ENCODE data around the gene GARRE1.
"Not testable (repeated sequence)": the region's sequence is repeated elsewhere in the genome, so short reads cannot be mapped to it uniquely, and the experiment has no call there.

The GARRE1 gene, protein sequence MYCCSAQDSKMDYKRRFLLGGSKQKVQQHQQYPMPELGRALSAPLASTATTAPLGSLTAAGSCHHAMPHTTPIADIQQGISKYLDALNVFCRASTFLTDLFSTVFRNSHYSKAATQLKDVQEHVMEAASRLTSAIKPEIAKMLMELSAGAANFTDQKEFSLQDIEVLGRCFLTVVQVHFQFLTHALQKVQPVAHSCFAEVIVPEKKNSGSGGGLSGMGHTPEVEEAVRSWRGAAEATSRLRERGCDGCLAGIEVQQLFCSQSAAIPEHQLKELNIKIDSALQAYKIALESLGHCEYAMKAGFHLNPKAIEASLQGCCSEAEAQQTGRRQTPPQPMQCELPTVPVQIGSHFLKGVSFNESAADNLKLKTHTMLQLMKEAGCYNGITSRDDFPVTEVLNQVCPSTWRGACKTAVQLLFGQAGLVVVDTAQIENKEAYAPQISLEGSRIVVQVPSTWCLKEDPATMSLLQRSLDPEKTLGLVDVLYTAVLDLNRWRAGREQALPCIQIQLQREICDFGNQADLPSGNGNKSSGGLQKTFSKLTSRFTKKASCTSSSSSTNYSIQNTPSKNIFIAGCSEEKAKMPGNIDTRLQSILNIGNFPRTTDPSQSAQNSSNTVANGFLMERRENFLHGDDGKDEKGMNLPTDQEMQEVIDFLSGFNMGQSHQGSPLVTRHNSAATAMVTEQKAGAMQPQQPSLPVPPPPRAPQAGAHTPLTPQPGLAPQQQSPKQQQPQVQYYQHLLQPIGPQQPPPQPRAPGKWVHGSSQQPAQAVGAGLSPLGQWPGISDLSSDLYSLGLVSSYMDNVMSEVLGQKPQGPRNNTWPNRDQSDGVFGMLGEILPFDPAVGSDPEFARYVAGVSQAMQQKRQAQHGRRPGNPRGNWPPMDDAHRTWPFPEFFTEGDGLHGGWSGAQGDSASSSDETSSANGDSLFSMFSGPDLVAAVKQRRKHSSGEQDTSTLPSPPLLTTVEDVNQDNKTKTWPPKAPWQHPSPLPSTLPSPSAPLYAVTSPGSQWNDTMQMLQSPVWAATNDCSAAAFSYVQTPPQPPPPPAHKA (N-terminal part only)

DNA sequence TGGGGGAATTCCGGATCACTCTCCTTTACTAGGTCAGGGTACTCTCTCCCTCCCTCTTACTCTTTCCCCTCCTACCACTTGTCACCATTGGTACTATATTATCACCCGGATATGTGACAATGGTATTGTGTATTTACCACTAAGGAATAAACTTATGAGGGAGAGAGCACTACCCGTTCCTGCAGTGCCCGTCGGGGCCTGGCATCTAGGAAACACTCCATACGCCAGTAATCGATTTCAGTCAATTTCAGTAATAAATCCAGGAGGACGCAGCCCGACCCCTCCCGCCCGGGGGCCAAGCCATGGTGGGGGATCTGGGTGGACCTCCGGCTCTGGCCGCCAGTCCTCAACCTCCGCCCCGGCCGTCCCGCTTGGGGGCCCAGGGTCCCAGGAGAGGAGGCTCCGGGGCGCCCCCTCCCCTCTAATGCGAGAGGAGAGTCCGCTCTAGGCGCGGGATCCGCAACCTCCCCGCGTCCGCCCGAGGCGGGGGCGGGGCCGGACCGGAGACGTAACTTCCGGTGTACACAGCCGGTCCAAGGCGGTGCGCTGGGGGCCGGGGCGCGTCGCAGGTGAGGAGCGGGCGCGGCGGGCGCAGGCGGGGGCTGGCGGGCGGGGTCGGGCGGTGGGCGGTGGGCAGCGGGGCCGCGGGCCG, at the start of gene GARRE1:
Gene GARRE1 (plus strand): TSS at position 509 of the 652 bp plus-strand sequence. CDS start 45,920 bp downstream, outside the sequence.
- DNase-seq, result peak; percentile 90

DNA sequence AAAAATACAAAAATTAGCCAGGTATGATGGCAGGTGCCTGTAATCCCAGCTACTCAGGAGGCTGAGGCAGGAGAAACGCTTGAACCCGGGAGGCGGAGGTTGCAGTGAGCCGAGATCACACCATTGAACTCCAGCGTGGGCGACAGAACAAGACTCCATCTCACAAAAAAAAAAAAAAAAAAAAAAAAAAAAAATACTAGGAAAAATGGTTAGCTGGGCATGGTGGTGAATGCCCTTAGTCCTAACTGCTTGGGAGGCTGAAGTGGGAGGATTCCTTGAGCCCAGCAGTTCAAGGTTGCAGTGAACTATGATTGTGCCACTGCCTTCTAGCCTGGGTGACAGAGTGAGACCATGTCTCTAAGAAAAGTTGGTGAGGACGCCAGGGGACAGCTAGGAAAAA, 49.0 kb upstream of the GARRE1 start:
- DNase-seq, result not testable (repeated sequence)

DNA sequence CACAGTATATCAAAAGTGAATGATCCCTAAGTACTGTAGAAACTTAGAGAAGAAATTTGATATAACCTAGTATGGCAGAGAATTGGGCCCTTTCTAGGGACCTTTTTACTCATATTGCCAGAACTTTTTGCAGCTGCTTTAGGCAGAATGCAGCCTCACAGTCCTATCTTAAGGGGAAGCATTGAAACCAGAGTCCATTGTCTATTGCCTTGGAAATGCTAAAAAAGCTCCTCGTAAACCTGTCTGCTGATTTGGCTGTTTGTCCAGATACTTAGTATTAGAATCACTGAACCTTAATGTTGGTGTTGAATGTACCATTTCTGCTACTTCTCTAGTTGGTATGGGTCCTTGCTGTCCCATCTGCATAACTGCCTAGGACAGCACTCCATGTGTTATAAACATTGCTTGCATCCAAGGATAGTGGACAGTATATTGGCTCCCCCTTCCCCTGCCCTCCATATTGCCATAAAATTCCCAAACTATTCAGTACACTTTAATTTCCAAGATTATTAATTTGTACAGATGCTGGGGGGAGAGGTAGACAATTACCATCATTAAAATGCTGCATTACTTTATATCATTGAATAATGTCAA, 46.0 kb upstream of the GARRE1 start:
- no peak for DNase-seq

DNA sequence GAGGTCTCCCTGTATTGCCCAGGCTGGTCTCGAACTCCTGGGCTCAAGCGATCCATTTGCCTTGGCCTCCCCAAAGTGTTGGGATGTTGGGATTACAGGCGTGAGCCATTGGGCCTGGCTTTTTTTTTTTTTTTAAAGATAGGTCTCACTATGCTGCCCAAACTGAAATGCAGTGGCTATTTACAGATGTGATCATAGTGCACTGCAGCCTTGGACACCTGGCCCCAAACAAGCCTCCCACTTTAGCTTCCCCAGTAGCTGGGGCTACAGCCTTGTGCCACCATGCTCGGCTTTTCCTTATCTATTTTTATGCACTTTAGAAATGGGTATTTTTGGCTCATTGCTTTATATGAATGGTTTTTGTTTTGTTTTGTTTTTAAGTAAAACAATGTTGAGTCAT, 44.6 kb upstream of the GARRE1 start:
- no peak for DNase-seq

DNA sequence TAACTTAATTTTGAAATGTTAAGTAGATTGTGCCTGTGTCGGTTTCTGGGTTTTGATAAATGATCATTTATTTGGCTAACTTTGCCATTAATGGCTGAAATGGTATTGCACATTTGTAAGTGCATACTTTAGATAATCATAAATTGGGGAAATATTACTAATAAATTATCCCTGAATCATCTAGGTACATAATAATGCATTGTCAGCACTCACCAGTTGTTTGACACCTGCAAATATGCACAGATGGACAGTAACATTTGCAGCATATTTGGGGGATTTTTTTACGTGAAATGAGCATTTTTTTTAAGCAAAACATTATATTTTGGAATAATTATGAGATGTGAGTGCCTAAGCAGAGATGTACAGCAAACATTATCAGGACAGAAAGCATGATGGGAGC, 41.1 kb upstream of the GARRE1 start:
- no peak for DNase-seq

DNA sequence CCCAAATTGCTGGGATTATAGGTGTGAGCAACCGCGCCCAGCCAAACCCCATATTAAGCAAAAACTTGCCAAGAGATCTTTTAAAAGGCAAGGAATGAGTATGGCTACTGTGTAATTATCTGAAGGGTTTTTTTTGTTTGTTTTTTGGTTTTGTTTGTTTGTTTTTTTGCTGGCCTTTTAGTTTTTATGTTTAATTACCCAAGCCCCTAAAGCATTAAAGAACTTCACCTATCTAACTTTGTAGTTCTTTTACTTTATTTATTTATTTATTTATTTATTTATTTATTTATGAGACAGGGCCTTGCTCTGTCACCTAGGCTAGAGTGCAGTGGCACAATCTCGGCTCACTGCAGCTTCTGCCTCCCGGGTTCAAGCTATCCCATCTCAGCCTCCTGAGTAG, 40.3 kb upstream of the GARRE1 start:
- DNase-seq, result no peak

DNA sequence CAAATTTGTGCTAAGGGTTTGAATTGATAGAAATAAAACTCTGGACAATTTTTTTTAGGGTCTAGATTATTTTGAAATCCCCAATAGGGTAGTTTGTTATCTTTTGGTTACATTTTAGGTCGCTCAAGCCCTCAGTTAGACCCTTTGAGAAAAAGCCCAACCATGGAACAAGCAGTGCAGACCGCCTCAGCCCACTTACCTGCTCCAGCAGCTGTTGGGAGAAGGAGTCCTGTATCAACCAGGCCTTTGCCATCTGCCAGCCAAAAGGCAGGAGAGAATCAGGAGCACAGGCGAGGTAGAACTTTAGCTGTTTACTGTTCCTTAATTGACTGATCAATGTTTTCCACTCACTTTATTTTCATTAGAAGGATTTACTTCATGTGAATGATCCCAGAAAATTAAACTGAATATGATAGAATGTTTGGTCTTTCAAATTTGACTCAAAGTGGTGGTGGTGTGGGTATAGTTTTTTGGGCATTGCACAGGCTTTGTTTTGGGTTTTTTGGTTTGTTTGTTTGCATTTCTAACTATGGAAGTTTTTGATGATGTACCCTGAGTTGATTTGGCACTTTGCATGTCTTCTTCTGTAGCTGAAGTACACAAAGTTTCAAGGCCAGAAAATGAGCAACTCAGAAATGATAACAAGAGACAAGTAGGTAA, 39.2 kb upstream of the GARRE1 start:
- DNase-seq, result no peak

DNA sequence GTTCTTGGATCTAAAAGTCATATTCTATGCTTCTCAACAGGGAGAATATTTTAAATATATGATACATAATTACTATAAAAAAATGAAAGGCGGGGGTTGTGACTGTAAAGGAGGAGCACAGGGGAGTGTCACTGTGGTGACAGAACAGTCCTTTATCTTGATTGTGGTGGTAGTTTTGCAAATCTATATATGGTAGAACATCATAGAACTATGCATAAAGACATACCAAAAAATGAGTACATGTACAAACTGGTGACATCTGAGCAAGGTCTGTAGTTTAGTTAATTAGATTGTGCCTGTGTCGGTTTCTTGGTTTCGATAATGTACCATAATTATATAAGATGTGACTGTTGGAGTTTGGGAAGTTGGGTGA, 38.7 kb upstream of the GARRE1 start:
- DNase-seq, result no peak

DNA sequence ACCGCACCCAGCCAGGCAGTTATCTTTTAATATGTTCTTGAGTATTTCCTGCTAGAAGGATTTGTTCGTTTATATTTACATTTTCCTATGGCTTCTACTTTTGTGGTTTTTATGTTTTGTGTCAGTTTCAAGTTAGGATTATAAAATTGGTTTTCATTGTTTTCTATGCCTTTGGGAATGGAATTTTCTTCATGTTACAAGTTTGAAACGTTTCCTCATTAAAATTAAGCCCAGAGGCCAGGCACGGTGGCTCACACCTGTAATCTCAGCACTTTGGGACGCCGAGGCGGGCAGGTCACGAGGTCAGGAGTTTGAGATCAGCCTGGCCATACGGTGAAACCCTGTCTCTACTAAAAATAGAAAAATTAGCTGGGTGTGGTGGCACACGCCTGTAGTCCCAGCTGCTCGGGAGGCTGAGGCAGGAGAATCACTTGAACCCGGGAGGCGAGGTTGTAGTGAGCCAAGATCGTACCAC, 37.6 kb upstream of the GARRE1 start:
- not testable (repeated sequence) for DNase-seq

DNA sequence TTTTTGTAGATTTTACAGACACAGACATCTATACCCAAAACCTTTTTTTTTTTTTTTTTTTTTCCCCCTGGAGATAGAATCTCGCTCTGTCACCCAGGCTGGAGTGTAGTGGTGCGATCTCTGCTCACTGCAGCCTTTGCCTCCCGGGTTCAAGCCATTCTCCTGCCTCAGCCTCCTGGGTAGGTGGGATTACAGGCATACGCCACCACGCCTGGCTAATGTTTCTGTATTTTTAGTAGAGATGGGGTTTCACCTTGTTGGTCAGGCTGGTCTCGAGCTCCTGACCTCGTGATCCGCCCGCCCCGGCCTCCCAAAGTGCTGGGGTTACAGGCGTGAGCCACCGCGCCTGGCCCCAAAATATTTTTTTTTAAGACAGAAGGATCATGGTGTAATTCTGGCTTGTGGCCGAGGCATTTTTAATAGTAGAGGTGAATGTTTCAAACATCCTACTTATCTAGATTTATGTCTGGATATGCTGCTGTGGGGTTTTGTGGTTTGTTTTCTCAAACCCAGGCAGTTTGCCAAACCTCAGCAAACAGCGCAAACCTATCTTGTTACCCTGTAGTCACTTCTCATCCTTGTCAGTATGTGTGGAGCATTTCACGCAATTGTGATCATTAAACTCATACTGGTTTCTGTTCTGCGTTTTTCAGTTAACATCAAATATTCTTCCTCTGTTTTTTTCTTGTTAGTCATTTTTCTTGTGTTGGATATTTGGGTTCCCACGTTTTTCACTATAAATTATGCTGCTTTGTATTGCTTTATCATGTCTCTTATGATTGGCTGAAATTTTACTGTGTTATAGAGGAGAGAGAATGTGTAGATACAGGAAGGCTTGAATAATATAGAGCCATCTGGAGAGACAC, 36.2 kb upstream of the GARRE1 start:
- DNase-seq, result no peak

DNA sequence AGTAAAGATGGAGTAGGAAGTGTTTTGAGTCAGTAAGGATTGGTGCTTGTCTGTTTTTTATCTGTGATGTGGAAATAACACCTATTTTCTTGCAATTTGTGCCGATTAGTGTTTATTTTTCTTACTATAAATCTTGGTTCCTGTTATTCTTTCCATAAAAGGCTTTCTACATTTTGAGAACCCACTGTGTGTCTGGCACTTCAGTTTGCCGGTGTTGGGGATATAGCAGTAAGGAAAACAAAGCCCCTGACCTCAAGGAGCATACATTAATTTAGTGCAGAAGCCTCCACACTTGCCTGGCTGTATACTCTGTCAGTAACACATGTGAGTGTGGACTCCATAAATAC, 35.6 kb upstream of the GARRE1 start:
- no peak for DNase-seq

DNA sequence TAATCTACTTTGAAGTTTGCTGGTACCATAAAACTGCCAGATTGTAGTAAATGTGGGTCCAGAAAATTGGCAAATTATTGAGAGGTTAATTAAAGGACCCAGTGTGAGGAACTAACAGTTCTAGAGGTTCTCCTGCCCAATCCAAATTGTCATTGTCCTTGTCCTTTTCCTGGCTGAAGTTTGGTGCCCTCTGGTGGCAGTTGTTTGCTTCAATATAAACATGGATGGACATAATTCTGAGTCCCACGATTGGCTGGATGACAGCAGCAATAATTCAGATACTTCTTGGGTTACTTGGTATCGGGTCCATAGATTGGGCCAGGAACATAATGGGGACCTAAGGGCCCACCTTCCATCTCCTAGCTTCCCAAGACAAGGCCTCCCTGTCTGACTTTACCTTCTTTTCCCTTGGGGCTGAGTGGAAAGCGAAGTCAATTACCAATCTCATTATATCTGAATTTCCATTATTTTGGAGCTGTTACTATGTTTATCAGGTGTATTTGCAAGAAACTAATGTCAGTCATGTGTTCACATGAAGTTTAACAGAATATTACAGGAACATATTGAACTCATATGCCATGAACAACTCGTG, 33.8 kb upstream of the GARRE1 start:
- DNase-seq, result peak; percentile 54

DNA sequence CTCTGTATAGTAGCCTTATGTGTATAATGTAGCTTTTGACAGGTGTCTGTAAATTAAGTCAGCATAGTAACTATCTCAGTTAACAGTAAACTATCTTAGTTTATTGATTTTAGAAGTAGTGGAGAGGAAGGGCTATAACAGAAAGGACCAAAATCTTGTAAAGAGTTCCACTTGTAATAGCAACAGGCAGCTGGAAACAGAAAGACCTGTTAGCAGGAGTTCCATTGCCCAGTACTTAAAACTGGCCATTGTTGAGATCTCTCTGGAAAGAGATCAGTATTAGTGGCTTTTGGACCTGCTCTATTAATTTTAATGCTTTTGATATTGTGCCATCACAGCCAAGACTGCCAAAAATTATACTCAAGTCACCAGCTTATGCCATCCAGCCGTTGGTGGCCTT, 32.0 kb upstream of the GARRE1 start:
- no peak for DNase-seq

DNA sequence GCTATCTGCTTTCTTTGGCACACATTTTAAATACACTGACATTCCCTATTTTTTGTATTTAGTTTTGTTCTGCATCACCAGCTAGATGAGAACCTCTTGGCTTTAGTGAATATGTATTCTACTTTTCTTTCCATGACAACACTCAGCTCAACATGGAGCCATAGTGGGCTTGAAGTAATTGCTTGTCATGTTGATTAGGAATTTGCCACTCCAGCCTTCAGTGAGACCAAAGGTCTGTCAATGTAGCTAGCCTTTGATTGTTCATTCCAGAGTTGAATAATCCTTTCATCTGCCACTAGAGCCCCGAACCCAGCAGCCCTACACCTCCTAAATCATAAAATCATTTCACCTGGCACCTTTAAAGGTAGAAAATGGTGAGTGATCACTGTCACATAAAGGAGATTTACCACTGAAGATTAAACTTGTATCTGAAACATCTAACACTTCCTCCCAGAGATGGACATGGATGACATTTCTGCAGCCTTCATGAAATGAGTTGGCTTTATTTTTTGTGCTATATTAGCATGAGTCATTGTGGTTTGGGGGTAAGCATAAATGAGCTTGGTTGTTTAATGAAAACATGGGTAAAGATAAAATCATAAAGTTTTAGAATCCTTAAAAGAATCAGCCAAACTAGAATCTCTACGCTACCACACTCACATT, 29.2 kb upstream of the GARRE1 start:
- no peak for DNase-seq

DNA sequence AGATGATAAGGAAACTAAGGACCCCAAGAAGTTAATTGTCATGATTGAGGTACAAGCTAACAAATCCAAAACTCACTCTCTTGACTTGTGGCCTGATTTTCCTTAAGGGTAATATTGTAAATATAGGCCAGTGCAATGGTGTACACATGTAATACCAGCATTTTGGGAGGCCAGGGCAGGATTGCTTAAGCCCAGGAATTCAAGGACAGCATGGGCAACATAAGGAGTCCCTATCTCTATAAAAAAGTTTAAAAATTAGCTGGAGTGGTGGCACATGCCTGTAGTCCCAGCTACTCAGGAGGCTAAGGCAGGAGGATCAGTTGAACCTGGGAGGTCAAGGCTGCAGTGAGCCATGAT, 28.7 kb upstream of the GARRE1 start:
- DNase-seq, result no peak

DNA sequence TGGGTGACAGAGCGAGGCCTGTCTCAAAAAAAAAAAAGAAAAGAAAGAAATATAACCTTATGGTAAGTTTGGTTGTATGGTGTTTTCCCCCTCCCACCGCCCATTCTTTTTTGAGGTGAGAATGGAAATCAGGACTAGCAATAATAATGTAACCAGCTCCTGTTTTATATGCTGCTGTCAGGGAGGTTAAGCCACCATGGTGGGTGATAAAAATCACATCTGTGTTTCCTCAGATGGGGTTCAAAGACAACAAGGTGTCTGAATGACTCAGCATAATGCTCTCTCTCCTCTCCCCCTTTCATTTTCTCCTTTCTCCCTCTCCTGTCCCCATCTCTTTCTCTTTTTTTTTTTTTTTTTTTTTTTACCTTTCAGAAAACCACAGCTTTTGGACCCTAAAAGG, 28.3 kb upstream of the GARRE1 start:
- DNase-seq, result no peak

DNA sequence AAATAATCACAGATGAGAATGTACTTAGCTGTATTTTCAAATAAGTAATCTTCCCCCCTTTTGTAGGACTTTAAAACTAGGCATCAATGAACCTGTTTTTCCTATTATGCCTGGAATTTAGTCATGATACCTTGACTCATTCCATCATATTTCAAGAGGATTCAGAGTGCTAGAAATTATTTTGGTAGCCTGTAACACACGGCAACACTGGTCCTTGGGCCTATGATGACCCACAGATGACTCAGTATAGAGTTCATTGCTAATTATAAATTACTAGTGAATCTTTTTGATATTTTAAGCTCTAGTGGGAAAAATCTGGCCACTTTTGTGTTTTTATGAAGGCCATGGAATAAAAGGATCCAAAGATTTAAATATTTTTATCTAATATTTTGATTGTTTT, 26.0 kb upstream of the GARRE1 start:
- no peak for DNase-seq

DNA sequence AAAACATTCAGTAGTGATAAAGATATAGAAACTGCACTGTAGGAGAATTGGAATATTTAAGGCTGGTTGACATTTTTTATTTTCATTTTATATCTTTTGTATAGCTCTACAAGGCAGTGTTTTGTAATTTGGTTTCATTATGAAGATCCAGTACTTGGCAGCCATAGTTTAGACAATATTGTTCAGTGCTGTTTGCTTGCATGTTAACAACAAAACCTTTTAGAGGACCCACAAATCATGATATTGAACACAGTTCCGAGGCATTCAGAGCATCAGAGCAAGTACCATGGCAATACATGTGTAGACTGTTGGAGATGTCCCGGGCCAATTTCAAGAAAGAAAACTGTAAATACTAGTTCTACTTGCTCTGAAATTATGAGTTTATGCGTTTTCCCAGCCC, 25.6 kb upstream of the GARRE1 start:
- no peak for DNase-seq

DNA sequence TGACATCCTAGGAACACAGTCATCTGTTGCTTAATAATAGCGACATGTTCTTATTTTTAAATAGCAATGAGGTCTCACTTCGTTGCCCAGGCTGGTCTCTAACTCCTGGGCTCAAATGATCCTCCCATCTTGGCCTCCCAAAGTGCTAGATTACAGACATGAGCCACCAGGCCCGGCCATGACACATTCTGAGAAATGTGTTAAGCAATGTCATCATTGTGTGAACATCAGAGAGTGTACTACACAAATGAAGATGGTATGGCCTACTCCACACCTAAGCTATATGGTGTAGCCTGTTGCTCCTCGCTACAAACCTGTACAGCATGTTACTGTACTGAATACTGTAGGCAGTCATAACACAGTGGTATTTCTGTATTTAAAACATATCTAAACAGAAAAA, 24.6 kb upstream of the GARRE1 start:
- DNase-seq, result no peak

DNA sequence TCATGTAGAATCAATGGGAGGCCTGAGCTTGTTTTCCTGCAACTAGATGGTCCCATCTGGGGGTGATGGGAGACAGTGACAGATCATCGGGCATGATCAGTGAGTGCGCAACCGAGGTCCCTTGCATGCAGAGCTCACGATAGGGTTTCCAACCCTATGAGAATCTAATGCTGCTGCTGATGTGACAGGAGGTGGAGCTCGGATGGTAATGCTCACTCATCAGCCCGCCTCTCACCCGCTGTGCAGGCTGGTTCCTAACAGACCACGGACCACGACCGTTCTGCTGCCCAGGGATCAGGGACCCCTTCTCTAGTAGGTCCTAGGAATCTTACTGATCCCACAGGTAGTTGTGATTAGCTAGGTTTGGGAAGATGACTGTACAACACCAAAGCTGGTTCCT, 23.5 kb upstream of the GARRE1 start:
- no peak for DNase-seq
